HepG2 (cell line): ENCODE data around the gene PRR22. TPM values are rescaled to one million over a fixed set of nuclear protein-coding genes. Genes with fewer than 3 reads are reported as not detected.

Source experiments
- POLR2A ChIP-seq, 2 experiments: IDR thresholded peaks; 2 replicates each; pipeline ENCODE4 v1.6.1; 2011; ENCODE audit warnings: low read depth in 2 of 2, low read length in 2 of 2, mild to moderate bottlenecking in 1 of 2, moderate library complexity in 1 of 2; ENCODE audit not compliant: insufficient read depth in 1 of 2
- RBFOX2 ChIP-seq: fragments of 200-400 bp; formaldehyde crosslinking; IDR thresholded peaks from 2 replicates; pipeline ENCODE4 v1.6.1; 2017; ENCODE audit warnings: low read depth, mild to moderate bottlenecking, low read length
- RBM22 ChIP-seq: fragments of 200-400 bp; formaldehyde crosslinking; optimal IDR thresholded peaks from 2 replicates; pipeline ENCODE3; 2017; ENCODE audit warnings: mild to moderate bottlenecking, low read length, moderate library complexity
- ZC3H4 ChIP-seq: sonication (generic); formaldehyde crosslinking; IDR thresholded peaks from 2 replicates; pipeline ENCODE4 v1.4.0; 2020; ENCODE audit warnings: missing genetic modification reagents, borderline replicate concordance
- ZNF317 ChIP-seq: sonication (generic); formaldehyde crosslinking; IDR thresholded peaks from 2 replicates; pipeline ENCODE4 v1.5.0; 2020; ENCODE audit warnings: mild to moderate bottlenecking, missing genetic modification reagents
- polyA plus RNA-seq, 8 experiments: library from polyadenylated mRNA; depleted of rRNA in 3 of 8; stranded (reverse) in 7 of 8; unstranded in 1 of 8; fragments of >200 nt; fragmentation: Illumina TruSeq in 4 of 8; extraction: Trizol in 4 of 8; gene quantifications; 2 replicates each; pipeline versions ENCODE4 v1.2.1 to v1.2.3, GENCODE V29; 2011 to 2016; ENCODE audit warnings: low read depth in 4 of 8, missing spikeins in 1 of 8, mixed read lengths in 1 of 8; ENCODE audit not compliant: insufficient read depth in 1 of 8
- total RNA-seq, 5 experiments: library from RNA; depleted of rRNA; stranded (reverse); fragments of >200 nt; fragmentation: Illumina TruSeq; extraction: Trizol; gene quantifications; 2 replicates each; pipeline ENCODE4 v1.2.3, GENCODE V29; 2016; ENCODE audit warnings: low read depth in 1 of 5
- TF ChIP-seq, protein P1 (sequence below): sonication (generic); formaldehyde crosslinking; conservative IDR thresholded peaks from 2 replicates; pipeline ENCODE4 v1.8.1; 2023; ENCODE audit warnings: missing genetic modification reagents
- TF ChIP-seq, protein P2 (sequence below): sonication (generic); formaldehyde crosslinking; IDR thresholded peaks from 2 replicates; pipeline ENCODE4; 2020; ENCODE audit warnings: missing genetic modification reagents, mild to moderate bottlenecking, borderline replicate concordance
- TF ChIP-seq, protein P3 (sequence below): sonication (generic); formaldehyde crosslinking; IDR thresholded peaks from 2 replicates; pipeline ENCODE4 v1.9.0; 2021; ENCODE audit warnings: missing genetic modification reagents, mild to moderate bottlenecking, borderline replicate concordance

The PRR22 gene
- total and polyA plus RNA-seq, 2 of the 13 experiments (the other 11 are each of a cell fraction or from before 2014, with no cell fraction given): 0.84 to 2.3 TPM

DNA sequence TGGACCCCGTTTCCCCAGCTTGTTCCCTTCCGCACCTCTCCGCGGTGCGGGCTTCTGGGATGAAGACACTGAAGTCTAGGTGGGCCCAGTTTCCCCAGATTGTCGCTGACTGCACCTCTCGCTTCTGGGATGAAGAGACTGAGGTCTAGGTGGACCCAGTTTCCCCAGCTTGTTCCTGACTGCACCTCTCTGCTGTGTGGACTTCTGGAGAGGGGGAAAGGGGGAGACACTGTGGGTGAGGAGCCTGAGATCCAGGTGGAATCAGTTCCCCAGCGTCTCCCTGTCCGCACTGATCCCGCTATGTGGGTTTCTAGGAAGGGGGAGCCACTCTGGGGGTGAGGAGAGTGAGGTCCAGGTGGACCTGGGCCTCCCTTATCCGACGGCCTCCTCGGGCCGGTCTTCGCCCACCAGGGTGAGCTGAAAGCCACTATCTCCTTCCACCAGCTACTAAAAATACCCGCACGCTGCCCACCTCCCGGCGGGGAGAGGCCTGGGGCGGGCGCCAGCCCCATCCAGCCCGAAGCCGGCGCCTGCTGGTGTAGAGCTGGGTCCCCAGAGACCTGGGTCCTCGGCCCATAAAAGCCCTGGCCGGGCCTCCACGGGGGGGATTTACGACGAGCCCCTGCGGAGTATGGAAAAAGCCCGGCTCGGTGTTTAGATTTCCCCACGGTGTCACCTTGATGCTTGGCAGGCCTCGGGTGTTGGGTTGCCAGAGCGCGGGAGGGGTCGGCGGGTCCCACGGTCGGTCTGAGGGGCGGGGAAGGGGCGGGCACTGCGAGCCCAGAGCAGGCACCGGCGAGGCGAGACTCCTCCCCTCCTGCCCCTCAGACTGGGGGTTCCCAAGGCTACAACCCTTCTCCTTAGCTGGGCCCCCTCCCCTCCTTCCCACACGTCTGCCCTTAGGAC is 44.4 kb upstream of the PRR22 start (continued):
- TF ChIP-seq POLR2A (IDR thresholded peaks at IDR 0.05; ENCODE audit: insufficient read depth in 1 of 2, low read depth in 2 of 2, low read length in 2 of 2): 0 out of 4 replicates have a peak, but pooled peaks of 1 of the 2 experiments have one; percentile 53
- TF ChIP-seq, protein P1, sequence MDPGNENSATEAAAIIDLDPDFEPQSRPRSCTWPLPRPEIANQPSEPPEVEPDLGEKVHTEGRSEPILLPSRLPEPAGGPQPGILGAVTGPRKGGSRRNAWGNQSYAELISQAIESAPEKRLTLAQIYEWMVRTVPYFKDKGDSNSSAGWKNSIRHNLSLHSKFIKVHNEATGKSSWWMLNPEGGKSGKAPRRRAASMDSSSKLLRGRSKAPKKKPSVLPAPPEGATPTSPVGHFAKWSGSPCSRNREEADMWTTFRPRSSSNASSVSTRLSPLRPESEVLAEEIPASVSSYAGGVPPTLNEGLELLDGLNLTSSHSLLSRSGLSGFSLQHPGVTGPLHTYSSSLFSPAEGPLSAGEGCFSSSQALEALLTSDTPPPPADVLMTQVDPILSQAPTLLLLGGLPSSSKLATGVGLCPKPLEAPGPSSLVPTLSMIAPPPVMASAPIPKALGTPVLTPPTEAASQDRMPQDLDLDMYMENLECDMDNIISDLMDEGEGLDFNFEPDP: no peak
- peak; percentile 93 for TF ChIP-seq ZC3H4 (CRISPR knock-in tag)
- peak; percentile 68 for TF ChIP-seq RBFOX2
- TF ChIP-seq, protein P2, sequence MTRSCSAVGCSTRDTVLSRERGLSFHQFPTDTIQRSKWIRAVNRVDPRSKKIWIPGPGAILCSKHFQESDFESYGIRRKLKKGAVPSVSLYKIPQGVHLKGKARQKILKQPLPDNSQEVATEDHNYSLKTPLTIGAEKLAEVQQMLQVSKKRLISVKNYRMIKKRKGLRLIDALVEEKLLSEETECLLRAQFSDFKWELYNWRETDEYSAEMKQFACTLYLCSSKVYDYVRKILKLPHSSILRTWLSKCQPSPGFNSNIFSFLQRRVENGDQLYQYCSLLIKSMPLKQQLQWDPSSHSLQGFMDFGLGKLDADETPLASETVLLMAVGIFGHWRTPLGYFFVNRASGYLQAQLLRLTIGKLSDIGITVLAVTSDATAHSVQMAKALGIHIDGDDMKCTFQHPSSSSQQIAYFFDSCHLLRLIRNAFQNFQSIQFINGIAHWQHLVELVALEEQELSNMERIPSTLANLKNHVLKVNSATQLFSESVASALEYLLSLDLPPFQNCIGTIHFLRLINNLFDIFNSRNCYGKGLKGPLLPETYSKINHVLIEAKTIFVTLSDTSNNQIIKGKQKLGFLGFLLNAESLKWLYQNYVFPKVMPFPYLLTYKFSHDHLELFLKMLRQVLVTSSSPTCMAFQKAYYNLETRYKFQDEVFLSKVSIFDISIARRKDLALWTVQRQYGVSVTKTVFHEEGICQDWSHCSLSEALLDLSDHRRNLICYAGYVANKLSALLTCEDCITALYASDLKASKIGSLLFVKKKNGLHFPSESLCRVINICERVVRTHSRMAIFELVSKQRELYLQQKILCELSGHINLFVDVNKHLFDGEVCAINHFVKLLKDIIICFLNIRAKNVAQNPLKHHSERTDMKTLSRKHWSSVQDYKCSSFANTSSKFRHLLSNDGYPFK: 0 out of 2 replicates have a peak, but pooled peaks have one; percentile 69
- no peak for TF ChIP-seq ZNF317 (CRISPR knock-in tag)
- peak; percentile 57 for TF ChIP-seq RBM22
- TF ChIP-seq, protein P3, sequence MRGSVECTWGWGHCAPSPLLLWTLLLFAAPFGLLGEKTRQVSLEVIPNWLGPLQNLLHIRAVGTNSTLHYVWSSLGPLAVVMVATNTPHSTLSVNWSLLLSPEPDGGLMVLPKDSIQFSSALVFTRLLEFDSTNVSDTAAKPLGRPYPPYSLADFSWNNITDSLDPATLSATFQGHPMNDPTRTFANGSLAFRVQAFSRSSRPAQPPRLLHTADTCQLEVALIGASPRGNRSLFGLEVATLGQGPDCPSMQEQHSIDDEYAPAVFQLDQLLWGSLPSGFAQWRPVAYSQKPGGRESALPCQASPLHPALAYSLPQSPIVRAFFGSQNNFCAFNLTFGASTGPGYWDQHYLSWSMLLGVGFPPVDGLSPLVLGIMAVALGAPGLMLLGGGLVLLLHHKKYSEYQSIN (CRISPR knock-in tag): no peak
